ENCODE data around the gene PLEKHM2.

The PLEKHM2 gene

DNA sequence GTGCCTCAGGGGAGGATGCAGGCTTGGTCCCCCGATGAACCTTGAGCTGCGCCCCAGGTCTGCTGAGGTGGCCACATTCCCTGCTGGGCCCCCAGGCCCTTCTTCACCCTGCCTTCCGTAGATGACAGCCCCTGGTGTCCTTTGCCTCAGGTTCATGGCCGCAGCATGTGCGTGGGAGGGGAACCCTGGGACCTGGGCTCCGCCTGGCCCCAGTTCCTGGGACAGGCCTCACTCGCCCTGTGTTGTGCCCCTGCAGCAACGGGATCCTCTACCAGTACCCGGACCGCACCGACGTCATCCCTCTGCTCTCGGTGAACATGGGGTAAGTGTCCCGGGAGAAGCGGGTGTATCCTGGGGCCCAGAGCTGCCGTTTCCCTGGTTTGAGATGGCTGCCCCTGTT lies 46.8 kb downstream of the PLEKHM2 start:
- Histone ChIP-seq H3K9me3 (ENCODE audit: control insufficient read depth in 1 of 2, low read length in 2 of 2) (no peaks in the 10 kb centered on the region), H3K27ac (ENCODE audit: low read depth, low read length) (no peak overlapping the region), H3K9ac (ENCODE audit: low read depth in 1 of 2, low read length in 2 of 2) (no peak overlapping the region), H3K27me3 (ENCODE audit: control insufficient read depth in 1 of 2, insufficient read depth in 2 of 2, low read length in 2 of 2) (no peaks in the 10 kb centered on the region), H3K4me3 (ENCODE audit: low read depth in 1 of 2, low read length in 2 of 2) (no peak overlapping the region), H3K36me3 (ENCODE audit: control insufficient read depth in 1 of 2, insufficient read depth in 2 of 2, low read length in 2 of 2) (peaks cover 54 to 83% of the 10 kb centered on the region in 2 donors), H3K4me1 (ENCODE audit: control insufficient read depth in 1 of 2, insufficient read depth in 2 of 2, low read length in 2 of 2) (peaks cover 13 to 16% of the 10 kb centered on the region in 2 donors)

DNA sequence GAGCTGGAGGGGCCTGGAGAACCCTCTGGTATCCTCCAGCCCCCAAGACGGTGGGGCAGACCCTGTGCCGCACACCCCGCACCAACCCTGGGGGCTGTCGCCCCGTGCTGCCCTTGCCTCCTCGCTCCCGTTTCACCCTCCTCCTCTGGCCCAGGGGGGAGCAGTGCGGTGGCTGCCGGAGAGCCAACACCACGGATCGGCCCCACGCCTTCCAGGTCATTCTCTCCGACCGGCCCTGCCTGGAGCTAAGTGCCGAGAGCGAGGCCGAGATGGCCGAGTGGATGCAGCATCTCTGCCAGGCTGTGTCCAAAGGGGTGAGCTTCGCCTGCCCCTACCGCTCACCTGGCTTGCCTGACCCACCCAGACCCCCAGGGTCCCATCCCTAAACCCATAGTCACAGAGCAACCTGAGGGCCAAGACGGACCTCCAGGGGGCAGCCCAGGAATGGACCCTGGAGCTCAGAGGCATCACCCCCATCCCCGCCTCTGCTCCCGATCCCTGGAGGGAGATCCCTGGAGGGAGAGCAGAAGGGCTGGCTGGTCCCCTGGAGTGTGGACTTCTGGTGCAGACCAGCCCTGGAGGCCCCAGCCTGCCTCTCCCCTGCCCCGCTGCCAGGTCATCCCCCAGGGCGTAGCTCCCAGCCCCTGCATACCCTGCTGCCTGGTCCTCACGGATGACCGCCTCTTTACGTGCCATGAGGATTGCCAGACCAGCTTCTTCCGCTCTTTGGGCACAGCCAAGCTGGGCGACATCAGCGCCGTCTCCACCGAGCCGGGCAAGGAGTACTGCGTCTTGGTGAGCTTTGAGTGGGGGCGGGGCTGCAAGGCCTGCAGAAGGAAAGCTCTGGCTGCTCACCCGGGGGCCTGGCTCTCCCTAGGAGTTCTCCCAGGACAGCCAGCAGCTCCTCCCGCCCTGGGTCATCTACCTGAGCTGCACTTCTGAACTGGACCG lies 47.9 kb downstream of the PLEKHM2 start:
- Histone ChIP-seq H3K4me1 (ENCODE audit: control insufficient read depth in 1 of 2, insufficient read depth in 2 of 2, low read length in 2 of 2) (peaks cover 13 to 23% of the 10 kb centered on the region in 2 donors), H3K9me3 (ENCODE audit: control insufficient read depth in 1 of 2, low read length in 2 of 2) (no peaks in the 10 kb centered on the region), H3K27ac (ENCODE audit: low read depth, low read length) (no peak overlapping the region), H3K9ac (ENCODE audit: low read depth in 1 of 2, low read length in 2 of 2) (no peak overlapping the region), H3K4me3 (ENCODE audit: low read depth in 1 of 2, low read length in 2 of 2) (no peak overlapping the region), H3K27me3 (ENCODE audit: control insufficient read depth in 1 of 2, insufficient read depth in 2 of 2, low read length in 2 of 2) (no peaks in the 10 kb centered on the region), H3K36me3 (ENCODE audit: control insufficient read depth in 1 of 2, insufficient read depth in 2 of 2, low read length in 2 of 2) (peaks cover 47 to 72% of the 10 kb centered on the region in 2 donors)

GRCh38 chr1:15732686-15733081 lies 48.6 kb downstream of the PLEKHM2 start:
- H3K36me3 ChIP-seq (ENCODE audit: control insufficient read depth in 1 of 2, insufficient read depth in 2 of 2, low read length in 2 of 2) = peaks cover 42 to 65% of the 10 kb centered on the region in 2 donors
- H3K27ac ChIP-seq (ENCODE audit: low read depth, low read length) = no peak overlapping the region

GRCh38 chr1:15733218-15733725 lies 49.2 kb downstream of the PLEKHM2 start:
- Histone ChIP-seq H3K9ac (ENCODE audit: low read depth in 1 of 2, low read length in 2 of 2) (no peak overlapping the region), H3K36me3 (ENCODE audit: control insufficient read depth in 1 of 2, insufficient read depth in 2 of 2, low read length in 2 of 2) (peaks cover 36 to 59% of the 10 kb centered on the region in 2 donors)

More at GRCh38 chr1:15732686-15733081, 48.6 kb downstream of the PLEKHM2 start:
- no peak overlapping the region for H3K4me3 ChIP-seq (ENCODE audit: low read depth in 1 of 2, low read length in 2 of 2)
- peaks cover 15 to 27% of the 10 kb centered on the region in 2 donors for H3K4me1 ChIP-seq (ENCODE audit: control insufficient read depth in 1 of 2, insufficient read depth in 2 of 2, low read length in 2 of 2)
- no peak overlapping the region for H3K9ac ChIP-seq (ENCODE audit: low read depth in 1 of 2, low read length in 2 of 2)
- no peaks in the 10 kb centered on the region for H3K27me3 ChIP-seq (ENCODE audit: control insufficient read depth in 1 of 2, insufficient read depth in 2 of 2, low read length in 2 of 2)
- no peaks in the 10 kb centered on the region for H3K9me3 ChIP-seq (ENCODE audit: control insufficient read depth in 1 of 2, low read length in 2 of 2)

DNA sequence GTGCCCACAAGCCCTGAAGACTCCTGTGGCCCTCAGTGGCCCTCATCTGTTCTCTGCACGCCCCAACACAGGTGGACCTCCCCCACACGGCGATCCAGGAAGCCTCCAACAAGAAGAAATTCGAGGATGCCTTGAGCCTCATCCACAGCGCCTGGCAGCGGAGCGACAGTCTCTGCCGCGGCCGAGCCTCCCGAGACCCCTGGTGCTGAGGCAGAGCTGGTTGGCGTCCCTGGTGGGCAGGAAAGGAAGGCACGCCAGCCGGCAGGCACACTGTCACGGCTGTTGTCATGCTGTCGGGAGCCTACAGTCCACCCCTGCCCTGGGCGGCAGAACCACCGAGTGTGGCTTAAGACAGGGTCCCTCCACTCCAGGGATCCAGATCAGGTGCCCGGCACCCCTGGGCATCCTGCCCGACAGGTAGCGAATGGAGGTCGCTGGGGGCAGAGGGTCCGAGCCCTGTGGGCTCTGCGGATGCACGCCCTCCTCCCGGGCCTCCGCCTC lies 49.7 kb downstream of the PLEKHM2 start:
- no peak overlapping the region for H3K9ac ChIP-seq (ENCODE audit: low read depth in 1 of 2, low read length in 2 of 2)
- H3K4me3 ChIP-seq (ENCODE audit: low read depth in 1 of 2, low read length in 2 of 2) = no peak overlapping the region
- peaks cover 31 to 54% of the 10 kb centered on the region in 2 donors for H3K36me3 ChIP-seq (ENCODE audit: control insufficient read depth in 1 of 2, insufficient read depth in 2 of 2, low read length in 2 of 2)
- H3K4me1 ChIP-seq (ENCODE audit: control insufficient read depth in 1 of 2, insufficient read depth in 2 of 2, low read length in 2 of 2) = peaks cover 23 to 38% of the 10 kb centered on the region in 2 donors
- H3K27ac ChIP-seq (ENCODE audit: low read depth, low read length) = no peak overlapping the region
- H3K27me3 ChIP-seq (ENCODE audit: control insufficient read depth in 1 of 2, insufficient read depth in 2 of 2, low read length in 2 of 2) = no peaks in the 10 kb centered on the region
- no peaks in the 10 kb centered on the region for H3K9me3 ChIP-seq (ENCODE audit: control insufficient read depth in 1 of 2, low read length in 2 of 2)

More at GRCh38 chr1:15733218-15733725, 49.2 kb downstream of the PLEKHM2 start:
- H3K4me1 ChIP-seq (ENCODE audit: control insufficient read depth in 1 of 2, insufficient read depth in 2 of 2, low read length in 2 of 2) = peaks cover 21 to 33% of the 10 kb centered on the region in 2 donors
- no peaks in the 10 kb centered on the region for H3K9me3 ChIP-seq (ENCODE audit: control insufficient read depth in 1 of 2, low read length in 2 of 2)
- no peak overlapping the region for H3K27ac ChIP-seq (ENCODE audit: low read depth, low read length)
- no peak overlapping the region for H3K4me3 ChIP-seq (ENCODE audit: low read depth in 1 of 2, low read length in 2 of 2)
- no peaks in the 10 kb centered on the region for H3K27me3 ChIP-seq (ENCODE audit: control insufficient read depth in 1 of 2, insufficient read depth in 2 of 2, low read length in 2 of 2)

- Histone ChIP-seq H3K36me3 (ENCODE audit: control insufficient read depth in 1 of 2, insufficient read depth in 2 of 2, low read length in 2 of 2) (peaks cover 27 to 51% of the 10 kb centered on the region in 2 donors), H3K4me1 (ENCODE audit: control insufficient read depth in 1 of 2, insufficient read depth in 2 of 2, low read length in 2 of 2) (peaks cover 23 to 41% of the 10 kb centered on the region in 2 donors), H3K9ac (ENCODE audit: low read depth in 1 of 2, low read length in 2 of 2) (peak overlapping the region in 1 of 2 donors; percentile 12), H3K9me3 (ENCODE audit: control insufficient read depth in 1 of 2, low read length in 2 of 2) (no peaks in the 10 kb centered on the region), H3K4me3 (ENCODE audit: low read depth in 1 of 2, low read length in 2 of 2) (no peak overlapping the region), H3K27ac (ENCODE audit: low read depth, low read length) (no peak overlapping the region), H3K27me3 (ENCODE audit: control insufficient read depth in 1 of 2, insufficient read depth in 2 of 2, low read length in 2 of 2) (no peaks in the 10 kb centered on the region)
Measured at GRCh38 chr1:15734296-15734695, 50.2 kb downstream of the PLEKHM2 start.

GRCh38 chr1:15734901-15735300 lies 50.8 kb downstream of the PLEKHM2 start:
- Histone ChIP-seq H3K36me3 (ENCODE audit: control insufficient read depth in 1 of 2, insufficient read depth in 2 of 2, low read length in 2 of 2) (peaks cover 21 to 50% of the 10 kb centered on the region in 2 donors), H3K4me3 (ENCODE audit: low read depth in 1 of 2, low read length in 2 of 2) (peak overlapping the region in 1 of 2 donors; percentile 8), H3K27me3 (ENCODE audit: control insufficient read depth in 1 of 2, insufficient read depth in 2 of 2, low read length in 2 of 2) (no peaks in the 10 kb centered on the region), H3K27ac (ENCODE audit: low read depth, low read length) (peak overlapping the region; percentile 85), H3K4me1 (ENCODE audit: control insufficient read depth in 1 of 2, insufficient read depth in 2 of 2, low read length in 2 of 2) (peaks cover 23 to 46% of the 10 kb centered on the region in 2 donors), H3K9me3 (ENCODE audit: control insufficient read depth in 1 of 2, low read length in 2 of 2) (no peaks in the 10 kb centered on the region), H3K9ac (ENCODE audit: low read depth in 1 of 2, low read length in 2 of 2) (peak overlapping the region; percentile 49 to 76)

- Histone ChIP-seq H3K9ac (ENCODE audit: low read depth in 1 of 2, low read length in 2 of 2) (peak overlapping the region; percentile 49 to 76), H3K9me3 (ENCODE audit: control insufficient read depth in 1 of 2, low read length in 2 of 2) (no peaks in the 10 kb centered on the region), H3K4me1 (ENCODE audit: control insufficient read depth in 1 of 2, insufficient read depth in 2 of 2, low read length in 2 of 2) (peaks cover 23 to 48% of the 10 kb centered on the region in 2 donors), H3K4me3 (ENCODE audit: low read depth in 1 of 2, low read length in 2 of 2) (peak overlapping the region in 1 of 2 donors; percentile 8), H3K36me3 (ENCODE audit: control insufficient read depth in 1 of 2, insufficient read depth in 2 of 2, low read length in 2 of 2) (peaks cover 21 to 48% of the 10 kb centered on the region in 2 donors), H3K27me3 (ENCODE audit: control insufficient read depth in 1 of 2, insufficient read depth in 2 of 2, low read length in 2 of 2) (no peaks in the 10 kb centered on the region), H3K27ac (ENCODE audit: low read depth, low read length) (peak overlapping the region; percentile 85)
Measured at GRCh38 chr1:15735304-15736037, 51.4 kb downstream of the PLEKHM2 start.

GRCh38 chr1:15736038-15736891 lies 52.1 kb downstream of the PLEKHM2 start, which contains the start of gene SLC25A34:
Gene SLC25A34, plus strand, starts transcription at chr1:15736258. Its CDS starts 228 bp downstream, at chr1:15736486.
- peak within 1 kb of the TSS; percentile 55 to 70 for H3K4me3 ChIP-seq (ENCODE audit: low read depth in 1 of 2, low read length in 2 of 2)
- H3K36me3 ChIP-seq (ENCODE audit: control insufficient read depth in 1 of 2, insufficient read depth in 2 of 2, low read length in 2 of 2) = peaks cover 15 to 40% of the 10 kb centered on the region in 2 donors
- peaks cover 28 to 48% of the 10 kb centered on the region in 2 donors for H3K4me1 ChIP-seq (ENCODE audit: control insufficient read depth in 1 of 2, insufficient read depth in 2 of 2, low read length in 2 of 2)
- H3K9me3 ChIP-seq (ENCODE audit: control insufficient read depth in 1 of 2, low read length in 2 of 2) = no peaks in the 10 kb centered on the region
- H3K9ac ChIP-seq (ENCODE audit: low read depth in 1 of 2, low read length in 2 of 2) = peak within 1 kb of the TSS; percentile 76 to 79
- H3K27me3 ChIP-seq (ENCODE audit: control insufficient read depth in 1 of 2, insufficient read depth in 2 of 2, low read length in 2 of 2) = no peaks in the 10 kb centered on the region
- H3K27ac ChIP-seq (ENCODE audit: low read depth, low read length) = peak within 1 kb of the TSS; percentile 88
